ENCODE measurements around the gene C6orf47. TPM values are rescaled to one million over a fixed set of nuclear protein-coding genes. Genes with fewer than 3 reads are reported as not detected.

Gene C6orf47
- total and polyA plus RNA-seq, 2 of the 13 experiments (the other 11 are each of a cell fraction or from before 2014, with no cell fraction given): 1.7 to 18.1 TPM

- 96% methylated on average over 3 of the region's 3 CpGs for WGBS (ENCODE audit: low lambda C conversion rate)
- Histone ChIP-seq H4K20me1 (ENCODE audit: insufficient read depth, low read length) (no peaks in the 10 kb centered on the region; the same call in 1 of the 2 replicates), H2AFZ (ENCODE audit: low read length) (no peak overlapping the region), H3K9me3 (ENCODE audit: low read length) (no peaks in the 10 kb centered on the region), H3K27ac (ENCODE audit: extremely low read length, insufficient read depth, low read length) (no peak overlapping the region), H3K79me2 (ENCODE audit: insufficient read depth, low read length) (no peaks in the 10 kb centered on the region), H3K4me1 (ENCODE audit: insufficient read depth, low read length) (no peaks in the 10 kb centered on the region), H3K4me3 (replicated peaks in 1 of 3; ENCODE audit: insufficient read depth in 1 of 3, low read depth in 2 of 3, low read length in 3 of 3) (no peak overlapping the region), H3K4me2 (ENCODE audit: low read depth, low read length) (no peak overlapping the region), H3K36me3 (replicated peaks in 1 of 2; ENCODE audit: control insufficient read depth in 1 of 2, insufficient read depth in 2 of 2, low read length in 2 of 2) (peaks cover 60 to 87% of the 10 kb centered on the region in 2 experiments), H3K27me3 (ENCODE audit: control insufficient read depth in 1 of 2, insufficient read depth in 2 of 2, low read length in 2 of 2) (no peaks in the 10 kb centered on the region), H3K9ac (ENCODE audit: insufficient read depth, low read depth, low read length) (no peak overlapping the region)
- no peak for FAIRE-seq
- ChIA-PET POLR2A (interaction anchor here (1.3 to 3.4 kb wide), 6 partner anchors 10 to 26 kb away, joined by 3 to 20 read pairs (median 6); partner anchors contain the start of genes APOM, BAG6 and C6orf47), CTCF (ENCODE audit: low intra/inter-chr PET ratio, low total read pairs) (no interaction called here)
- in situ Hi-C loops (cut with HindIII; ENCODE audit: extremely low pct_ligation_motif_present, low pct_unique_long_range_greater_than_20kb): no loop called here
- DNase-seq (ENCODE audit: low spot score): no peak
- ATAC-seq: no peak
- TF ChIP-seq ZNF660 (CRISPR knock-in tag; IDR thresholded peaks at IDR 0.05; ENCODE audit: borderline replicate concordance, low read depth) (no peak), POLR2G (IDR thresholded peaks at IDR 0.05; ENCODE audit: low read depth, low read length) (0 out of 2 replicates have a peak, but pooled peaks have one; percentile 17)
- intact Hi-C loops (cut with micrococcal nuclease; ENCODE audit: unreplicated experiment): no loop called here
- no TSS peak for BruUV-seq (replicated peaks)
Measured at GRCh38 chr6:31634131-31634530, 26.4 kb downstream of the C6orf47 start.

GRCh38 chr6:31633447-31633846 is 27.1 kb downstream of the C6orf47 start:
- H2AFZ ChIP-seq (ENCODE audit: low read length): no peak overlapping the region
- no peak overlapping the region for H3K9ac ChIP-seq (ENCODE audit: insufficient read depth, low read depth, low read length)
- in situ Hi-C loops (cut with HindIII; ENCODE audit: extremely low pct_ligation_motif_present, low pct_unique_long_range_greater_than_20kb) (no loop called here), intact Hi-C loops (cut with micrococcal nuclease; ENCODE audit: unreplicated experiment) (no loop called here)
- no peaks in the 10 kb centered on the region for H3K9me3 ChIP-seq (ENCODE audit: low read length)
- no peaks in the 10 kb centered on the region for H3K4me1 ChIP-seq (ENCODE audit: insufficient read depth, low read length)
- TF ChIP-seq AGO2 (optimal IDR thresholded peaks at IDR 0.05; ENCODE audit: low read depth, low read length) (peak; percentile 80), MAZ (IDR thresholded peaks at IDR 0.05; ENCODE audit: borderline replicate concordance, low read depth, low read length) (no peak), MAZ (CRISPR knock-in tag; IDR thresholded peaks at IDR 0.05; ENCODE audit: low read depth) (no peak), ZNF589 (CRISPR knock-in tag; conservative IDR thresholded peaks at IDR 0.05) (no peak), PRDM4 (CRISPR knock-in tag; IDR thresholded peaks at IDR 0.05; ENCODE audit: borderline replicate concordance) (no peak), CEBPZ (IDR thresholded peaks at IDR 0.05; ENCODE audit: low read length) (no peak), POLR2AphosphoS5 (IDR thresholded peaks at IDR 0.05; ENCODE audit: low read depth, low read length) (0 out of 2 replicates have a peak, but pooled peaks have one; percentile 14), ZNF225 (CRISPR knock-in tag; IDR thresholded peaks at IDR 0.05) (0 out of 2 replicates have a peak, but pooled peaks have one; percentile 60), RBM22 (optimal IDR thresholded peaks at IDR 0.05; ENCODE audit: low read length) (peak; percentile 31)
- no peak overlapping the region for H3K4me3 ChIP-seq (replicated peaks in 1 of 3; ENCODE audit: insufficient read depth in 1 of 3, low read depth in 2 of 3, low read length in 3 of 3)
- FAIRE-seq (no peak), ATAC-seq (no peak), DNase-seq (ENCODE audit: low spot score) (no peak)
- H3K27ac ChIP-seq (ENCODE audit: extremely low read length, insufficient read depth, low read length): no peak overlapping the region
- no peaks in the 10 kb centered on the region for H3K27me3 ChIP-seq (ENCODE audit: control insufficient read depth in 1 of 2, insufficient read depth in 2 of 2, low read length in 2 of 2)
- no peaks in the 10 kb centered on the region for H3K79me2 ChIP-seq (ENCODE audit: insufficient read depth, low read length)
- POLR2A ChIA-PET: interaction anchor here (1.2 to 3.4 kb wide), 7 partner anchors 10 to 27 kb away, joined by 3 to 20 read pairs (median 5); partner anchors contain the start of genes BAG6, C6orf47 and PRRC2A
- peaks cover 62 to 89% of the 10 kb centered on the region in 2 experiments for H3K36me3 ChIP-seq (replicated peaks in 1 of 2; ENCODE audit: control insufficient read depth in 1 of 2, insufficient read depth in 2 of 2, low read length in 2 of 2)
- BruUV-seq (replicated peaks): no TSS peak
- no peaks in the 10 kb centered on the region; the same call in 1 of the 2 replicates for H4K20me1 ChIP-seq (ENCODE audit: insufficient read depth, low read length)
- WGBS (ENCODE audit: low lambda C conversion rate): 97% methylated on average over 7 of the region's 7 CpGs
- CTCF ChIA-PET (ENCODE audit: low intra/inter-chr PET ratio, low total read pairs): no interaction called here
- H3K4me2 ChIP-seq (ENCODE audit: low read depth, low read length): no peak overlapping the region

All from HepG2 (cell line).